ENCODE results near the gene RGS11. TPM values are rescaled to one million over a fixed set of nuclear protein-coding genes. Genes with fewer than 3 reads are reported as not detected.

Gene RGS11
- total RNA-seq, 1 donor from 2014 or later, result 5.4 TPM

GRCh38 chr16:264440-264951 lies 11.2 kb downstream of the RGS11 start:
- Histone ChIP-seq H3K27me3 (no peaks in the 10 kb centered on the region), H3K4me1 (no peaks in the 10 kb centered on the region), H3K36me3 (peaks cover 0 to 40% of the 10 kb centered on the region in 2 donors), H3K4me3 (no peak overlapping the region), H3K27ac (no peak overlapping the region), H3K9me3 (no peaks in the 10 kb centered on the region)
- no peak for TF ChIP-seq CTCF (IDR thresholded peaks at IDR 0.05)
- no peak for TF ChIP-seq POLR2AphosphoS5 (IDR thresholded peaks at IDR 0.05; ENCODE audit: insufficient read depth in 1 of 2, low read depth in 1 of 2)
- TF ChIP-seq POLR2A (IDR thresholded peaks at IDR 0.05), result no peak
- intact Hi-C loops (cut with DNase I), result no loop called here
- no peak for DNase-seq (ENCODE audit: extremely low spot score in 2 of 2)

- Histone ChIP-seq H3K36me3 (peaks cover 0 to 45% of the 10 kb centered on the region in 2 donors), H3K27ac (no peak overlapping the region), H3K4me1 (no peaks in the 10 kb centered on the region), H3K9me3 (no peaks in the 10 kb centered on the region), H3K27me3 (no peaks in the 10 kb centered on the region), H3K4me3 (no peak overlapping the region)
- TF ChIP-seq POLR2AphosphoS5 (IDR thresholded peaks at IDR 0.05; ENCODE audit: insufficient read depth in 1 of 2, low read depth in 1 of 2) (no peak), POLR2A (IDR thresholded peaks at IDR 0.05) (no peak), CTCF (IDR thresholded peaks at IDR 0.05) (no peak)
- intact Hi-C loops (cut with DNase I), result no loop called here
- DNase-seq (ENCODE audit: extremely low spot score in 2 of 2), result no peak
Measured at GRCh38 chr16:263944-264343, 11.8 kb downstream of the RGS11 start.

DNA sequence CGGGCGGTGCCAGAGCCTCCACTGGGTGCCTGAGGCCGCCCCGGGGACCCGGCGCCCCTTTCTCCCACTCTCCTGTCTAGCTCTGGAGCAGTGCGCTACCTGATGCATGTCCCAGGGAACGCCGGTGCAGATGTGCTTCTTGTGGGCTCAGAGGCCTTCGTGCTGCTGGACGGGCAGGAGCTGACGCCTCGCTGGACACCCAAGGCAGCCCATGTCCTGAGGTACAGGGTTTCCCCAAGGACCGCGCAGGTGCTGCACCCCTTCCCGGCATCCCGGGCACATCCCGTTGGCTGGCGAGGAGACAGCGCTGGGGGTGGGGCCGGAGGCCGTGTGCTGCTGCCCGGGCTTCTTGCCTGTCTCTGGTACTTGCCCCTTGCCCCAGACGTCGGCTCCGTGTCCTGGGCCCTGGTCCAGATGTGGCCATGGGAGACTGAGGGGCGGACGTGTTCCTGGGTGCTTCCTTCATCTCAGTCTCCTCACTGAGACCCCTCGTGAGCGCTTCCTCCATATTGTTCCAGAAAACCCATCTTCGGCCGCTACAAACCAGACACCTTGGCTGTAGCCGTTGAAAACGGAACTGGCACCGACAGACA lies 12.5 kb downstream of the RGS11 start:
- no peak for DNase-seq (ENCODE audit: extremely low spot score in 2 of 2)
- Histone ChIP-seq H3K9me3 (no peaks in the 10 kb centered on the region), H3K4me3 (no peak overlapping the region), H3K36me3 (peaks cover 0 to 45% of the 10 kb centered on the region in 2 donors), H3K4me1 (no peaks in the 10 kb centered on the region), H3K27me3 (no peaks in the 10 kb centered on the region), H3K27ac (no peak overlapping the region)
- TF ChIP-seq CTCF (IDR thresholded peaks at IDR 0.05) (no peak), POLR2A (IDR thresholded peaks at IDR 0.05) (no peak), POLR2AphosphoS5 (IDR thresholded peaks at IDR 0.05; ENCODE audit: insufficient read depth in 1 of 2, low read depth in 1 of 2) (no peak)
- intact Hi-C loops (cut with DNase I), result no loop called here

DNA sequence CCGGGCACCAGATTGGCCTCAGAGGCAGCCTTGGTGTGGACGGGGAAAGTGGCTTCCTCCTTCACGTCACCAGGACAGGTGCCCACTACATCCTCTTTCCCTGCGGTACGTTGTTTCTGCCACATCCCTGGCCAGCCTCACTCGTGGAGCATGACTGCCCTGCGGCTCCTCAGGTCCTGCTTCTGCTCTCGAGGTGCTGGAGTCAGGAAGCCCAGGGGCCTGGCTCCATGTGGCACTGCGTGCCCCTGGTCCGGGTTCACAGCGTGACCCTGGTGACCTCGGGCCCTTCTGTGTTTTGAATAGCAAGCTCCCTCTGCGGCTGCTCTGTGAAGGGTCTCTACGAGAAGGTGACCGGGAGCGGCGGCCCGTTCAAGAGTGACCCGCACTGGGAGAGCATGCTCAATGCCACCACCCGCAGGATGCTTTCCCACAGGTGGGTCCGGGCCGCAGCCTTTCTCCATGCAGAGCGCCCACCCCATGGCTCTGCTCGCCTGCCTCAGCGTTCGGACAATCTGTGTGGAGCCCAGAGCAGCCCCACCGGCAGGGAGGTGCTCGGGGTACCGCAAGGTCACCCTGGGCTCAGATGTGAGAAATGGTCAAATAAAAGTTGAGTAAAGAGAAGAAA lies 13.5 kb downstream of the RGS11 start:
- Histone ChIP-seq H3K4me1 (no peaks in the 10 kb centered on the region), H3K27me3 (no peaks in the 10 kb centered on the region), H3K36me3 (peaks cover 0 to 45% of the 10 kb centered on the region in 2 donors), H3K27ac (no peak overlapping the region), H3K9me3 (no peaks in the 10 kb centered on the region), H3K4me3 (no peak overlapping the region)
- no peak for DNase-seq (ENCODE audit: extremely low spot score in 2 of 2)
- intact Hi-C loops (cut with DNase I), result no loop called here
- TF ChIP-seq POLR2A (IDR thresholded peaks at IDR 0.05) (no peak), POLR2AphosphoS5 (IDR thresholded peaks at IDR 0.05; ENCODE audit: insufficient read depth in 1 of 2, low read depth in 1 of 2) (no peak), CTCF (IDR thresholded peaks at IDR 0.05) (no peak)

All from vagina (tissue), 2 donors.